CD14-positive monocyte (primary cell): Measurements from ENCODE around the gene CFAP74. TPM values are rescaled to one million over a fixed set of nuclear protein-coding genes. Genes with fewer than 3 reads are reported as not detected.

Experiments
- DNase-seq, 3 donors: peaks; one replicate each; pipeline ENCODE4 v3.0.0-alpha.2; 2011 to 2022
- H2AFZ ChIP-seq: 2 replicates; pipeline ENCODE4 v1.6.0; 2012; ENCODE audit warnings: mild to moderate bottlenecking, low read depth, low read length, inconsistent platforms; ENCODE audit not compliant: insufficient read depth, poor library complexity, severe bottlenecking
- H3K27ac ChIP-seq, 2 donors: 1 replicate in 1 of 2; 2 replicates in 1 of 2; pipeline ENCODE4 v1.5.1; 2012 to 2013; ENCODE audit warnings: low read length in 2 of 2, control low read depth in 1 of 2, inconsistent platforms in 1 of 2, low read depth in 1 of 2, mild to moderate bottlenecking in 1 of 2
- H3K27me3 ChIP-seq, 2 donors: one replicate each; pipeline versions ENCODE4 v1.6.0 to v1.6.1; 2011 to 2013; ENCODE audit warnings: low read length in 2 of 2; ENCODE audit not compliant: control insufficient read depth in 2 of 2, insufficient read depth in 2 of 2
- H3K36me3 ChIP-seq, 2 donors: replicated peaks in 1 of 2; 1 replicate in 1 of 2; 2 replicates in 1 of 2; pipeline versions ENCODE4 v1.5.1 to v1.6.1; 2012 to 2013; ENCODE audit warnings: low read length in 2 of 2, control low read depth in 1 of 2, inconsistent platforms in 1 of 2, mild to moderate bottlenecking in 1 of 2; ENCODE audit not compliant: insufficient read depth in 2 of 2, control insufficient read depth in 1 of 2
- H3K4me1 ChIP-seq, 2 donors: 1 replicate in 1 of 2; 2 replicates in 1 of 2; pipeline versions ENCODE4 v1.5.1 to v1.6.1; 2012 to 2013; ENCODE audit warnings: low read length in 2 of 2, control low read depth in 1 of 2, inconsistent platforms in 1 of 2, mild to moderate bottlenecking in 1 of 2, moderate library complexity in 1 of 2; ENCODE audit not compliant: insufficient read depth in 2 of 2, control insufficient read depth in 1 of 2
- H3K4me2 ChIP-seq: replicated peaks from 2 replicates; pipeline ENCODE3; 2012; ENCODE audit warnings: low read length, moderate library complexity, mild to moderate bottlenecking; ENCODE audit not compliant: poor library complexity, severe bottlenecking; ENCODE audit errors: extremely low read depth
- H3K4me3 ChIP-seq, 3 experiments: fragments of 200-600 bp in 1 of 3; sonication (generic) in 1 of 3; replicated peaks in 1 of 3; 1 replicate in 2 of 3; 2 replicates in 1 of 3; pipeline ENCODE4 v1.5.1; 2011 to 2013; ENCODE audit warnings: low read length in 3 of 3, mild to moderate bottlenecking in 3 of 3, control low read depth in 2 of 3, low read depth in 2 of 3, inconsistent platforms in 1 of 3, moderate library complexity in 1 of 3
- H3K79me2 ChIP-seq: 2 replicates; pipeline ENCODE4 v1.6.0; 2012; ENCODE audit warnings: mild to moderate bottlenecking, control low read depth, inconsistent platforms, low read length, moderate library complexity; ENCODE audit not compliant: insufficient read depth
- H3K9ac ChIP-seq: 2 replicates; pipeline ENCODE4 v1.6.0; 2017; ENCODE audit warnings: low read length, mild to moderate bottlenecking; ENCODE audit not compliant: insufficient read depth, poor library complexity, severe bottlenecking
- H3K9me3 ChIP-seq, 2 donors: replicated peaks in 1 of 2; 1 replicate in 1 of 2; 2 replicates in 1 of 2; pipeline versions ENCODE4 v1.5.1 to v1.6.1; 2012 to 2013; ENCODE audit warnings: low read length in 2 of 2, control low read depth in 1 of 2; ENCODE audit not compliant: control insufficient read depth in 1 of 2, insufficient read depth in 1 of 2
- H4K20me1 ChIP-seq: 2 replicates; pipeline ENCODE4 v1.6.0; 2012; ENCODE audit warnings: mild to moderate bottlenecking, low read length, control low read depth, moderate library complexity; ENCODE audit not compliant: insufficient read depth
- H3K27ac Mint-ChIP-seq, 7 donors: one replicate each; pipeline ENCODE4 v1.8.0; 2020; ENCODE audit warnings: mild to moderate bottlenecking in 7 of 7, mixed read lengths in 7 of 7, moderate library complexity in 6 of 7, inconsistent platforms in 2 of 7
- H3K27me3 Mint-ChIP-seq, 3 donors: one replicate each; pipeline ENCODE4 v1.8.0; 2021 to 2022; ENCODE audit warnings: low read depth in 3 of 3, mild to moderate bottlenecking in 3 of 3, mixed read lengths in 3 of 3, moderate library complexity in 3 of 3, inconsistent platforms in 1 of 3
- H3K36me3 Mint-ChIP-seq, 2 donors: one replicate each; pipeline ENCODE4 v1.8.0; 2020; ENCODE audit warnings: mixed read lengths in 2 of 2, inconsistent platforms in 1 of 2, mild to moderate bottlenecking in 1 of 2
- H3K4me1 Mint-ChIP-seq: one replicate; pipeline ENCODE4 v1.8.0; 2020; ENCODE audit warnings: mild to moderate bottlenecking, mixed read lengths
- H3K4me3 Mint-ChIP-seq, 2 donors: one replicate each; pipeline ENCODE4 v1.8.0; 2020; ENCODE audit warnings: mild to moderate bottlenecking in 2 of 2, mixed read lengths in 2 of 2, moderate library complexity in 1 of 2
- H3K9me3 Mint-ChIP-seq, 7 donors: one replicate each; pipeline ENCODE4 v1.8.0; 2020 to 2022; ENCODE audit warnings: mixed read lengths in 7 of 7, mild to moderate bottlenecking in 6 of 7, moderate library complexity in 6 of 7, inconsistent platforms in 2 of 7
- CTCF ChIP-seq: fragments of 200-600 bp; IDR thresholded peaks from one replicate; pipeline ENCODE4 v1.8.0; 2022; ENCODE audit warnings: antibody characterized with exemption, mild to moderate bottlenecking
- WGBS: methylation state at CpG from one replicate; pipeline ENCODE4 v1.1.5; 2013; ENCODE audit warnings: missing lambda C conversion rate; ENCODE audit not compliant: insufficient coverage; 5-methylcytosine and 5-hydroxymethylcytosine counted together
- intact Hi-C, 2 donors: fragments of 100-400 bp; cut with micrococcal nuclease; formaldehyde crosslinking; loops; one replicate each; pipeline versions ENCODE4 v1.15.0 to v1.15.1; 2023
- polyA plus RNA-seq, 3 donors: library from polyadenylated mRNA; depleted of rRNA in 1 of 3; unstranded in 2 of 3; stranded (reverse) in 1 of 3; fragments of 300-500 nt in 2 of 3; fragments of >200 nt in 1 of 3; fragmentation: Illumina TruSeq in 2 of 3; gene quantifications; 1 replicate in 2 of 3; 2 replicates in 1 of 3; pipeline ENCODE4 v1.2.3, GENCODE V29; 2012 to 2021

The CFAP74 gene
- polyA plus RNA-seq, 3 donors = not detected

GRCh38 chr1:1954015-1954414 is 49.6 kb downstream of the CFAP74 start:
- intact Hi-C loops = no loop called here
- Histone ChIP-seq H4K20me1 (no peaks in the 10 kb centered on the region), H3K27ac (no peak overlapping the region), H2AFZ (no peak overlapping the region), H3K9me3 (peaks cover 6 to 16% of the 10 kb centered on the region in 2 donors), H3K4me3 (no peak overlapping the region), H3K4me2 (no peak overlapping the region), H3K79me2 (no peaks in the 10 kb centered on the region), H3K36me3 (no peaks in the 10 kb centered on the region), H3K4me1 (no peaks in the 10 kb centered on the region), H3K27me3 (peaks cover 0 to 4% of the 10 kb centered on the region in 2 donors), H3K9ac (no peak overlapping the region)
- Mint-ChIP-seq H3K4me3 (no peak overlapping the region), H3K36me3 (no peaks in the 10 kb centered on the region), H3K27ac (no peak overlapping the region), H3K4me1 (peaks cover 3% of the 10 kb centered on the region), H3K9me3 (peaks cover 8 to 22% (median 14%) of the 10 kb centered on the region in 7 donors), H3K27me3 (peaks cover 7 to 12% (median 10%) of the 10 kb centered on the region in 3 donors)
- WGBS = 91% methylated on average over 7 of the region's 9 CpGs
- TF ChIP-seq CTCF = no peak
- no peak for DNase-seq

DNA sequence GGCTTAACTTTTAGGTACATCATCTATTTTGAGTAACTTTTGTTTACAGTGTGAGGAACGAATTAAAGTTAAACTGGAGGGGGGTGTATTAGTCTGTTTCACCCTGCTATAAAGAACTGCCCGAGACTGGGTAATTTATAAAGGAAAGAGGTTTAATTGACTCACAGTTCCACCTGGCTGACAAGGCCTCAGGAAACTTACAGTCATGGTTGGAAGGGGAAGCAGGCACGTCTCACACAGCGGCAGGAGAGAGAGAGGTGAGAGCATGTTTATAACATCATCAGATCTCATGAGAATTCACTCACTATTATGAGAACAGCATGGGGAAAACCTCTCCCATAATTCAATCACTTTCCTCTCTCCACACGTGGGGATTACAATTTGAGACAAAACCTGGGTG is 52.6 kb downstream of the CFAP74 start:
- Histone ChIP-seq H3K4me2 (no peak overlapping the region), H3K27ac (no peak overlapping the region), H4K20me1 (no peaks in the 10 kb centered on the region), H3K36me3 (no peaks in the 10 kb centered on the region), H3K27me3 (peaks cover 0 to 4% of the 10 kb centered on the region in 2 donors), H3K9me3 (peaks cover 6 to 16% of the 10 kb centered on the region in 2 donors), H3K4me1 (no peaks in the 10 kb centered on the region), H2AFZ (no peak overlapping the region), H3K4me3 (no peak overlapping the region), H3K9ac (no peak overlapping the region), H3K79me2 (no peaks in the 10 kb centered on the region)
- no peak overlapping the region for H3K4me3 Mint-ChIP-seq
- peaks cover 2 to 10% (median 7%) of the 10 kb centered on the region in 3 donors for H3K27me3 Mint-ChIP-seq
- H3K36me3 Mint-ChIP-seq = no peaks in the 10 kb centered on the region
- DNase-seq = no peak
- intact Hi-C loops = no loop called here
- WGBS = 90% methylated on average over 2 of the region's 5 CpGs
- H3K4me1 Mint-ChIP-seq = peaks cover 3% of the 10 kb centered on the region
- no peak for TF ChIP-seq CTCF
- no peak overlapping the region for H3K27ac Mint-ChIP-seq
- peaks cover 8 to 23% (median 14%) of the 10 kb centered on the region in 7 donors for H3K9me3 Mint-ChIP-seq
